MM.1S (cell line): Measurements from ENCODE around the gene SYNE2.

Experiments
- EZH2 ChIP-seq: fragments of 300-600 bp; sonication (generic); optimal IDR thresholded peaks from 2 replicates; pipeline ENCODE3; 2017; ENCODE audit warnings: low read depth, mild to moderate bottlenecking, antibody characterized with exemption, low read length, mixed read lengths
- EZH2phosphoT487 ChIP-seq: fragments of 300-600 bp; sonication (generic); IDR thresholded peaks from 2 replicates; pipeline ENCODE4 v1.6.1; 2018; ENCODE audit warnings: antibody characterized with exemption, low read length
- TF ChIP-seq, protein P1 (sequence below): fragments of 300-600 bp; sonication (generic); IDR thresholded peaks from 2 replicates; pipeline ENCODE4 v1.5.1; 2016; ENCODE audit warnings: antibody characterized with exemption, low read length, mixed read lengths

DNA sequence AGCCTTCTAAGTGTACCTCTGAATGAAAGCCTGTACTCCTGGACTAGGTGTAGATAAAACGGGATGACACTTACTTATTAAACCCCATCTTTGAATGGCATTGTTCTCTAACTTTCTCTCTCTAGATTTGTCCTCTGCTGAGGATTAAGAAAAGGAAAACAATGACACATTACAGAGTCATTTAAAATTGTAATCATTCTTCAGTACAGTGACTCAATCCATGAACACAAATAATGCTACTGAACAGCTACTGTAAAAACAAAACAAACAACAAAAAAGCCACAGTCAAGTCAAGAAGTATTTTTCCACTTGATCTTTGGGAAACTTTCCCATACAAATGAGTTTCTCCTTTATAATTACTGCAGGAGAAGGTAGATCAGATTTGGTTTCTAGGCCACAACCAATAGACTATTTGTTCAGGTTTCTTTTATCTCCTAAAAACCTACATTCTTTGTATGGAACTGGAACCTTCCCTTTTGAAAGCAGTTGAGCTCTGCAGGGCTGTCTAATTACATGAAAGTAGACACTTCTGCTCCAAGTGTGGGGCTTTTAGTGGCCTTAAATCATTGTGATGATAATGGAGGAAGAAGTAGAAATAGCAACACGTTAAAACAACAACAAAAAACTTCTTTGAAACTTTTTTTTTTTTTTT is 222.3 kb downstream of the SYNE2 start:
- TF ChIP-seq, protein P1, sequence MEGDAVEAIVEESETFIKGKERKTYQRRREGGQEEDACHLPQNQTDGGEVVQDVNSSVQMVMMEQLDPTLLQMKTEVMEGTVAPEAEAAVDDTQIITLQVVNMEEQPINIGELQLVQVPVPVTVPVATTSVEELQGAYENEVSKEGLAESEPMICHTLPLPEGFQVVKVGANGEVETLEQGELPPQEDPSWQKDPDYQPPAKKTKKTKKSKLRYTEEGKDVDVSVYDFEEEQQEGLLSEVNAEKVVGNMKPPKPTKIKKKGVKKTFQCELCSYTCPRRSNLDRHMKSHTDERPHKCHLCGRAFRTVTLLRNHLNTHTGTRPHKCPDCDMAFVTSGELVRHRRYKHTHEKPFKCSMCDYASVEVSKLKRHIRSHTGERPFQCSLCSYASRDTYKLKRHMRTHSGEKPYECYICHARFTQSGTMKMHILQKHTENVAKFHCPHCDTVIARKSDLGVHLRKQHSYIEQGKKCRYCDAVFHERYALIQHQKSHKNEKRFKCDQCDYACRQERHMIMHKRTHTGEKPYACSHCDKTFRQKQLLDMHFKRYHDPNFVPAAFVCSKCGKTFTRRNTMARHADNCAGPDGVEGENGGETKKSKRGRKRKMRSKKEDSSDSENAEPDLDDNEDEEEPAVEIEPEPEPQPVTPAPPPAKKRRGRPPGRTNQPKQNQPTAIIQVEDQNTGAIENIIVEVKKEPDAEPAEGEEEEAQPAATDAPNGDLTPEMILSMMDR, result no peak
- TF ChIP-seq EZH2 (no peak), EZH2phosphoT487 (no peak)
